CD4-positive, alpha-beta T cell (primary cell): ENCODE results near the gene TMEM108. TPM values are rescaled to one million over a fixed set of nuclear protein-coding genes. Genes with fewer than 3 reads are reported as not detected.

ENCODE experiments used
- ATAC-seq: fragments of 200-7000 bp; cut with Tn5 transposase; one replicate; pipeline ENCODE4 v1.10.0; 2022; ENCODE audit warnings: mild to moderate bottlenecking; ENCODE audit not compliant: poor library complexity
- CTCF ChIA-PET: fragments of 350-600 bp; sonication (Branson Sonifier 250); formaldehyde crosslinking; loops from one replicate; lab custom pipeline; 2021; ENCODE audit warnings: antibody characterized with exemption, inconsistent platforms; lab: Charles Lee
- POLR2A ChIA-PET: fragments of 350-600 bp; sonication (Branson Sonifier 250); formaldehyde crosslinking; loops from one replicate; lab custom pipeline; 2021; ENCODE audit warnings: antibody characterized with exemption, inconsistent platforms; lab: Charles Lee
- DNase-seq, 14 experiments: peaks; one replicate each; pipeline ENCODE4 v3.0.0-alpha.2; 2013 to 2020; ENCODE audit warnings: mixed read lengths in 2 of 14
- H3K27ac ChIP-seq, 2 donors: one replicate each; pipeline versions ENCODE4 v1.5.1 to v1.7.0; 2013; ENCODE audit warnings: low read length in 2 of 2, low read depth in 1 of 2, mild to moderate bottlenecking in 1 of 2
- H3K27me3 ChIP-seq, 2 experiments: 1 replicate in 1 of 2; 2 replicates in 1 of 2; pipeline versions ENCODE4 v1.6.1 to v1.7.0; 2013; ENCODE audit warnings: low read length in 2 of 2, control low read depth in 1 of 2, mild to moderate bottlenecking in 1 of 2, moderate library complexity in 1 of 2; ENCODE audit not compliant: insufficient read depth in 2 of 2, control insufficient read depth in 1 of 2
- H3K36me3 ChIP-seq: one replicate; pipeline ENCODE4 v1.6.1; 2013; ENCODE audit warnings: low read length, control low read depth; ENCODE audit not compliant: insufficient read depth
- H3K4me1 ChIP-seq: one replicate; pipeline ENCODE4 v1.6.1; 2013; ENCODE audit warnings: low read length, control low read depth; ENCODE audit not compliant: insufficient read depth
- H3K4me3 ChIP-seq: one replicate; pipeline ENCODE4 v1.5.1; 2013; ENCODE audit warnings: mild to moderate bottlenecking, low read length, moderate library complexity
- H3K9me3 ChIP-seq, 2 experiments: 1 replicate in 1 of 2; 2 replicates in 1 of 2; pipeline versions ENCODE4 v1.6.1 to v1.7.0; 2013; ENCODE audit warnings: low read length in 2 of 2, mild to moderate bottlenecking in 2 of 2, control low read depth in 1 of 2, moderate library complexity in 1 of 2; ENCODE audit not compliant: control insufficient read depth in 1 of 2, insufficient read depth in 1 of 2
- H3K27ac Mint-ChIP-seq: one replicate; pipeline ENCODE4 v1.8.0; 2020; ENCODE audit warnings: mixed read lengths
- H3K27me3 Mint-ChIP-seq: one replicate; pipeline ENCODE4 v1.8.0; 2021; ENCODE audit warnings: mixed read lengths
- H3K36me3 Mint-ChIP-seq: one replicate; pipeline ENCODE4 v1.8.0; 2021; ENCODE audit warnings: low read depth, mixed read lengths
- H3K4me1 Mint-ChIP-seq: one replicate; pipeline ENCODE4 v1.8.0; 2021; ENCODE audit warnings: low read depth, mixed read lengths
- H3K4me3 Mint-ChIP-seq: one replicate; pipeline ENCODE4 v1.8.0; 2020; ENCODE audit warnings: mild to moderate bottlenecking, mixed read lengths
- H3K9me3 Mint-ChIP-seq: one replicate; pipeline ENCODE4 v1.8.0; 2020; ENCODE audit warnings: mixed read lengths
- intact Hi-C, 2 experiments: fragments of 100-400 bp; cut with DNase I in 1 of 2; cut with micrococcal nuclease in 1 of 2; formaldehyde crosslinking; loops; one replicate each; pipeline versions ENCODE4 v1.15.1 to v1.9.0; 2023 to 2025; cut with DNase I, micrococcal nuclease
- total RNA-seq, 174 experiments: library from RNA in 2 of 174; stranded (reverse) in 2 of 174; gene quantifications; one replicate each; pipeline ENCODE4 v1.2.3 and lab custom pipeline; 2021 to 2026
- TF ChIP-seq, protein P1 (sequence below): fragments of 200-600 bp; IDR thresholded peaks from one replicate; pipeline ENCODE4 v1.8.0; 2022; ENCODE audit warnings: antibody characterized with exemption, mild to moderate bottlenecking

Gene TMEM108
- total RNA-seq, 2 experiments from 2014 or later = not detected

GRCh38 chr3:133038731-133039375 is 662 bp downstream of the TMEM108 start:
- DNase-seq (no peak), ATAC-seq (no peak)
- Mint-ChIP-seq H3K4me3 (no peak overlapping the region), H3K27me3 (peaks cover 68% of the 10 kb centered on the region), H3K36me3 (no peaks in the 10 kb centered on the region), H3K4me1 (peaks cover 15% of the 10 kb centered on the region), H3K27ac (no peak overlapping the region), H3K9me3 (no peaks in the 10 kb centered on the region)
- TF ChIP-seq, protein P1, sequence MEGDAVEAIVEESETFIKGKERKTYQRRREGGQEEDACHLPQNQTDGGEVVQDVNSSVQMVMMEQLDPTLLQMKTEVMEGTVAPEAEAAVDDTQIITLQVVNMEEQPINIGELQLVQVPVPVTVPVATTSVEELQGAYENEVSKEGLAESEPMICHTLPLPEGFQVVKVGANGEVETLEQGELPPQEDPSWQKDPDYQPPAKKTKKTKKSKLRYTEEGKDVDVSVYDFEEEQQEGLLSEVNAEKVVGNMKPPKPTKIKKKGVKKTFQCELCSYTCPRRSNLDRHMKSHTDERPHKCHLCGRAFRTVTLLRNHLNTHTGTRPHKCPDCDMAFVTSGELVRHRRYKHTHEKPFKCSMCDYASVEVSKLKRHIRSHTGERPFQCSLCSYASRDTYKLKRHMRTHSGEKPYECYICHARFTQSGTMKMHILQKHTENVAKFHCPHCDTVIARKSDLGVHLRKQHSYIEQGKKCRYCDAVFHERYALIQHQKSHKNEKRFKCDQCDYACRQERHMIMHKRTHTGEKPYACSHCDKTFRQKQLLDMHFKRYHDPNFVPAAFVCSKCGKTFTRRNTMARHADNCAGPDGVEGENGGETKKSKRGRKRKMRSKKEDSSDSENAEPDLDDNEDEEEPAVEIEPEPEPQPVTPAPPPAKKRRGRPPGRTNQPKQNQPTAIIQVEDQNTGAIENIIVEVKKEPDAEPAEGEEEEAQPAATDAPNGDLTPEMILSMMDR = no peak
- intact Hi-C loops = no loop called here
- no peaks in the 10 kb centered on the region for H3K36me3 ChIP-seq
- peaks cover 0 to 11% of the 10 kb centered on the region in 2 experiments for H3K9me3 ChIP-seq
- H3K4me3 ChIP-seq = no peak overlapping the region
- H3K27ac ChIP-seq = no peak overlapping the region
- ChIA-PET CTCF (no interaction called here), POLR2A (no interaction called here)
- peaks cover 11% of the 10 kb centered on the region for H3K4me1 ChIP-seq
- peaks cover 32 to 50% of the 10 kb centered on the region in 2 experiments for H3K27me3 ChIP-seq

DNA sequence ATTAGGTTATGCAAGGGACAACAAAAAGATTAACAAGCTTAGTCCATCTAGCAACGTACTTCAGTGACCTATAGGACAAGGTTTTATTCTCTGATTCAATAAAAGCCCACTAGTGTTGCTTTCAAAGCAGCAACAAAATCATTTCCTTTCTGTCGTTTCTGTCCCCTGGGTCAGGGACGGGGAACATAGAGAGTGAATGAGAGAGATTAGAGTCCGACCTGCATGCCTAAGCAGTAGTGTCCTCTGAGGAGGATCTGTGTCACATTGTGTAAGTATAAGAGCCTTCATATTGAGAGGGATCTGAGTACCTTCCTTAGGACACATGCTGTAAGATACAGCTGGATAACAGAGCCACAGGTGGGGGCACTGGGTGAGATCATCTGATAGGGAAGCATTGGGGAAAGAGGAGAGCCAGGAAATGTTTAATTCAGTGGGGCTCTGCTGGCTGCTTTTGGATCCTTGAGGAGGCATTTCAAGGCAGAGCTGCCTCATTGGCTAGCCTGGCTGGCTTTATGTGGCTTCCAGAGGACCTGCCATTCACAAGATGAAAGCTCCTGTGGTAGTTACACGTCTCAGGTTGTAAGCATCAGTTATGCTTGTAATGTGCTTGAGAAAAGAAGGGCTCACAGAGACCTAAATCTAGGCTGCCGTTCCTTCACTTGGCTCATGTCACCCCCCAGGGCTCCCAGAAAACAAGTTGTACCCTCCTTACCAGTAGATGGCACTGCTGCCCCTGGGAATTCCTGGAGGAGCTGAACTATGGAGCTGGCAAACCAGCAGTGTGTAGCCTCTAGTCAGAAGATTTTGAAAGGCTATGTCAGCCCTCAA is 2.7 kb downstream of the TMEM108 start:
- ChIA-PET CTCF (no interaction called here), POLR2A (no interaction called here)
- Mint-ChIP-seq H3K4me3 (no peak overlapping the region), H3K27me3 (peaks cover 50% of the 10 kb centered on the region), H3K4me1 (peaks cover 15% of the 10 kb centered on the region), H3K36me3 (no peaks in the 10 kb centered on the region), H3K9me3 (no peaks in the 10 kb centered on the region), H3K27ac (no peak overlapping the region)
- Histone ChIP-seq H3K4me3 (no peak overlapping the region), H3K9me3 (peaks cover 0 to 11% of the 10 kb centered on the region in 2 experiments), H3K36me3 (no peaks in the 10 kb centered on the region), H3K4me1 (peaks cover 11% of the 10 kb centered on the region), H3K27ac (no peak overlapping the region), H3K27me3 (peaks cover 32 to 45% of the 10 kb centered on the region in 2 experiments)
- TF ChIP-seq, protein P1 = no peak
- DNase-seq (peak in 1 of 14 experiments; percentile 2), ATAC-seq (no peak)
- intact Hi-C loops = no loop called here

DNA sequence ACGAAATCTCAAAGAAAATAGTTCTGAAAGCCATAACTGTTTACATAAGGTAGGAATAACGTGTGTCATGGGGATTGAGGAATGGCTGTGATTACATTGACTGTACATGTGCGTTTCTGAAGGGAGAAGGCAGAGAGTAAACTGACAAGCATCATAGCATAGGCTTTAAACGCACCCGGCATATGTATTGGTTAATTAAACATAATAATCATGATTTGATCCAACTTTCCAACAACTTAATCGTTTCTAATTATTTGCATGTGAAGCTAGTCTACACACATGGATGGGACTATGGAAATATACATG is 3.3 kb downstream of the TMEM108 start:
- H3K27ac ChIP-seq = no peak overlapping the region
- POLR2A ChIA-PET = no interaction called here

More for the DNA sequence above, 3.3 kb downstream of the TMEM108 start:
- TF ChIP-seq, protein P1 = no peak
- peaks cover 32 to 39% of the 10 kb centered on the region in 2 experiments for H3K27me3 ChIP-seq
- Mint-ChIP-seq H3K4me1 (peaks cover 15% of the 10 kb centered on the region), H3K27ac (no peak overlapping the region), H3K9me3 (no peaks in the 10 kb centered on the region), H3K27me3 (peaks cover 45% of the 10 kb centered on the region), H3K36me3 (no peaks in the 10 kb centered on the region), H3K4me3 (no peak overlapping the region)
- intact Hi-C loops = no loop called here
- H3K4me3 ChIP-seq = no peak overlapping the region
- peaks cover 0 to 11% of the 10 kb centered on the region in 2 experiments for H3K9me3 ChIP-seq
- H3K4me1 ChIP-seq = peaks cover 11% of the 10 kb centered on the region
- DNase-seq (no peak), ATAC-seq (no peak)
- no peaks in the 10 kb centered on the region for H3K36me3 ChIP-seq
- CTCF ChIA-PET = no interaction called here
